BJ (cell line): Measurements from ENCODE around the gene ATF7. TPM values are rescaled to one million over a fixed set of nuclear protein-coding genes. Genes with fewer than 3 reads are reported as not detected.

Source experiments
- CTCF ChIA-PET: fragments of 350-600 bp; formaldehyde crosslinking; extraction: SDS; loops from one replicate; lab custom pipeline; 2021; ENCODE audit warnings: antibody characterized with exemption, inconsistent platforms; lab: Yijun Ruan, JAX
- POLR2A ChIA-PET: fragments of 300-600 bp; sonication (Branson Sonifier 250); formaldehyde crosslinking; extraction: SDS; loops from one replicate; lab custom pipeline; 2021; ENCODE audit warnings: antibody characterized with exemption; lab: Charles Lee
- DNase-seq: peaks from one replicate; pipeline ENCODE4 v3.0.0-alpha.2; 2011; ENCODE audit warnings: low read depth
- H3K27me3 ChIP-seq: 2 replicates; pipeline ENCODE4 v1.6.0; 2011; ENCODE audit warnings: low read length; ENCODE audit not compliant: control insufficient read depth, insufficient read depth
- H3K36me3 ChIP-seq: 2 replicates; pipeline ENCODE4 v1.5.1; 2011; ENCODE audit warnings: low read length; ENCODE audit not compliant: control insufficient read depth, insufficient read depth
- H3K4me3 ChIP-seq: 2 replicates; pipeline ENCODE4 v1.5.1; 2011; ENCODE audit warnings: low read depth, mild to moderate bottlenecking, control low read depth, low read length
- polyA plus RNA-seq: library from polyadenylated mRNA; depleted of rRNA; stranded (reverse); fragments of >200 nt; gene quantifications from 2 replicates; pipeline ENCODE4 v1.2.3, GENCODE V29; 2011
- TF ChIP-seq, protein P1 (sequence below): IDR thresholded peaks from 2 replicates; pipeline ENCODE4 v1.5.1; 2011; ENCODE audit warnings: low read depth, mild to moderate bottlenecking, control low read depth, inconsistent platforms, low read length, moderate library complexity; ENCODE audit not compliant: insufficient read depth

ATF7 gene
- polyA plus RNA-seq, 1 experiment: 21.8 TPM

DNA sequence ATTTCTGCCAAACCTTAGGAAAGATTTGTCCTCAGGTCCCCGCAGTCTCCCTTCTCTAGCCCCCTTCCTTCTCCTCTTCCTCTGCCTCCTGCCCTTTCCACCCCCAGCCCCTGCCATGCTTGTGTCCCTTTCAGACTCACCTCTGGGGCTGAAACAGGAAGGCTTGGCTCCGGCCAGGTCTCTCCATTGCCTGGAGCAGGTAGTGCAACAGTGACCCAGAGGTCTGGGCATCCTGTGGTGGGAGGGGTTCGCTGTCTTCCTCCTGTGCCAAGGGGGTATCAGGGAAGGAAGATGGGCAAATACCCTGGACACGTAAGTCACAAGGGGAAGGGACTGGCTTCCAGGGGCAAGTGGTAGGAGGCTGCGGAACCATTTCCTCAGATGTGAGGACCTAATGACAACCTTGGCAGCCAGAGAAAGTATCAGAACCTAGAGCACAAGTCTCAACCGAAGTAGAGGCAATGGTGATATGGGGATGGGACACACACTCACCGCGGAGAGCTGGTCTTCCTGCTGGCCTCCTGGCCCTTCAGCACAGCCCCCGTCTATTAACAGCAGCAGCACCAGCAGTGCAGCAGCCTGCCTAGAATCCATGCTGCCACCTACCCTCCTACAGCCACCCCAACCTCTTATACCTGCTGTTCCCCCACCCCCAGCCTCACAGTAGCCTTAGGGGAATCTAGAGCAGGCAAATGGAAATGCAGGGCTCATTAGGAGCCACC lies 119.1 kb downstream of the ATF7 start, which contains the start of gene NPFF:
NPFF (minus strand) TSS at position 604 of the 722 bp plus-strand sequence; CDS start at position 594, 10 bp downstream.
- TF ChIP-seq, protein P1, sequence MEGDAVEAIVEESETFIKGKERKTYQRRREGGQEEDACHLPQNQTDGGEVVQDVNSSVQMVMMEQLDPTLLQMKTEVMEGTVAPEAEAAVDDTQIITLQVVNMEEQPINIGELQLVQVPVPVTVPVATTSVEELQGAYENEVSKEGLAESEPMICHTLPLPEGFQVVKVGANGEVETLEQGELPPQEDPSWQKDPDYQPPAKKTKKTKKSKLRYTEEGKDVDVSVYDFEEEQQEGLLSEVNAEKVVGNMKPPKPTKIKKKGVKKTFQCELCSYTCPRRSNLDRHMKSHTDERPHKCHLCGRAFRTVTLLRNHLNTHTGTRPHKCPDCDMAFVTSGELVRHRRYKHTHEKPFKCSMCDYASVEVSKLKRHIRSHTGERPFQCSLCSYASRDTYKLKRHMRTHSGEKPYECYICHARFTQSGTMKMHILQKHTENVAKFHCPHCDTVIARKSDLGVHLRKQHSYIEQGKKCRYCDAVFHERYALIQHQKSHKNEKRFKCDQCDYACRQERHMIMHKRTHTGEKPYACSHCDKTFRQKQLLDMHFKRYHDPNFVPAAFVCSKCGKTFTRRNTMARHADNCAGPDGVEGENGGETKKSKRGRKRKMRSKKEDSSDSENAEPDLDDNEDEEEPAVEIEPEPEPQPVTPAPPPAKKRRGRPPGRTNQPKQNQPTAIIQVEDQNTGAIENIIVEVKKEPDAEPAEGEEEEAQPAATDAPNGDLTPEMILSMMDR: no peak
- POLR2A ChIA-PET: no interaction called here
- Histone ChIP-seq H3K36me3 (peaks cover 12% of the 10 kb centered on the region), H3K27me3 (no peaks in the 10 kb centered on the region), H3K4me3 (no peak within 1 kb of the TSS)
- CTCF ChIA-PET: interaction anchor here (0.8 to 3.9 kb wide), 5 partner anchors 10 to 30 kb away, joined by 3 to 29 read pairs (median 11); no protein-coding TSS in a partner anchor
- DNase-seq: no peak

GRCh38 chr12:53506450-53506785 lies 119.8 kb downstream of the ATF7 start:
- no peaks in the 10 kb centered on the region for H3K27me3 ChIP-seq
- CTCF ChIA-PET: interaction anchor here (0.9 to 2.4 kb wide), 4 partner anchors 30 to 185 kb away, joined by 3 to 10 read pairs (median 4); partner anchors contain the start of gene AAAS

DNA sequence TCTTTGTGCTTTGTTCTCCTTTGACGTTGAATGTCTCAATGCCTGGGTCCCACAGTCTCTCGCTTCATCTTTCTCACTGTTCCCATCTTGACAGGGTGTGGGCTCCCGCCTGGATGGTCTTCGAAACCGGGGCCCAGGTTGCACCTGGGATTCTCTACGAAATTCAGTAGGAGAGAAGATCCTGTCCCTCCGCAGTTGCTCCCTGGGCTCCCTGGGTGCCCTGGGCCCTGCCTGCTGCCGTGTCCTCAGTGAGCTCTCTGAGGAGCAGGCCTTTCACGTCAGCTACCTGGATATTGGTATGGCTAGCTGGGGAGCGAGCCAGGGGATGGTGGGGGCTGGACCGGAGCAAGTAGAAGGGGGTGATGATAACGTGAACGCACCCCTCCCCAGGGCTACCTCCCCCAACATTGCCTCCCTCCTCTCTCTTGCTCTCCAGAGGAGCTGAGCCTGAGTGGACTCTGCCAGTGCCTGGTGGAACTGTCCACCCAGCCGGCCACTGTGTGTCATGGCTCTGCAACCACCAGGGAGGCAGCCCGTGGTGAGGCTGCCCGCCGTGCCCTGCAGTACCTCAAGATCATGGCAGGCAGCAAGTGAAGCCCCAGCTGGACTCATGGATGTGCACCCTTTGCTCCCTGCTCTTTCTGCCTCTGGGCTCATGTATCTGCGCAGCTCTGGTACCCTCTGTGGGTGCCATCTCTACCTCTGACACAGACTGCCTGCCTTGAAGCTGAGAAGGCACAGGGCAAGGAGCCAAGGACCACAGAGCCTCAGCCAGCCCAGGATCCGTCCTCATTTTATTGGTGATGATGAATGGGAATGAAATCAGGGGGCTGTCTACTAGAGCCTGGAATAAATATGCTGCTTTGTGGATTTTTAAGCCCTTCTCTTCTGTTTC lies 120.4 kb downstream of the ATF7 start:
- Histone ChIP-seq H3K4me3 (no peak overlapping the region), H3K27me3 (no peaks in the 10 kb centered on the region), H3K36me3 (peaks cover 11% of the 10 kb centered on the region)
- POLR2A ChIA-PET: interaction anchor here (0.6 kb wide), 1 partner anchor 53 kb away, joined by 6 read pairs; no protein-coding TSS in a partner anchor
- TF ChIP-seq, protein P1: no peak
- CTCF ChIA-PET: interaction anchor here (0.6 to 2.7 kb wide), 6 partner anchors 29 to 184 kb away, joined by 3 to 10 read pairs (median 4); partner anchors contain the start of gene AAAS
- no peak for DNase-seq

More at GRCh38 chr12:53506450-53506785, 119.8 kb downstream of the ATF7 start:
- TF ChIP-seq, protein P1: no peak
- Histone ChIP-seq H3K4me3 (no peak overlapping the region), H3K36me3 (peaks cover 11% of the 10 kb centered on the region)
- POLR2A ChIA-PET: interaction anchor here (0.6 kb wide), 1 partner anchor 54 kb away, joined by 6 read pairs; no protein-coding TSS in a partner anchor
- DNase-seq: no peak

DNA sequence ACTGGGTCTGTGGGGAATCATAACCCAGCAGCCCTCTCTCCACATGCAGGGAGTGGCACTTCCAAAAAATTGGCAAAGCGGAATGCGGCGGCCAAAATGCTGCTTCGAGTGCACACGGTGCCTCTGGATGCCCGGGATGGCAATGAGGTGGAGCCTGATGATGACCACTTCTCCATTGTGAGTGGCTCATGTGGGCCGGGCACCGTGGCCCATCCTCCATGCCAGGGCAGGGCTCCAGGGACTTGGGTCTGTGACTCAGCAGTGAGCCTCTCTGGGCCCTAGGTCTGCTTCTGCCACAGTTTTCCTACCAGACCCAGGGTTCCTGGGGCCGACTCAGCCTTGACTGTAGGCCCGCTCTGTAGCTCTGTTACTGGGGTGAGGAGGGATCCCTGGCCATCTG lies 121.1 kb downstream of the ATF7 start:
- TF ChIP-seq, protein P1: no peak
- H3K4me3 ChIP-seq: no peak overlapping the region
- CTCF ChIA-PET: interaction anchor here (1.1 to 2.7 kb wide), 4 partner anchors 147 to 181 kb away, joined by 3 to 10 read pairs (median 4); no protein-coding TSS in a partner anchor
- H3K27me3 ChIP-seq: no peaks in the 10 kb centered on the region
- no peak for DNase-seq
- peaks cover 10% of the 10 kb centered on the region for H3K36me3 ChIP-seq
- POLR2A ChIA-PET: no interaction called here
